Muscle of leg (tissue), 11 donors: ENCODE measurements around the gene ACOX1. TPM values are rescaled to one million over a fixed set of nuclear protein-coding genes. Genes with fewer than 3 reads are reported as not detected.

Experiments
- DNase-seq: peaks from one replicate; pipeline ENCODE4 v3.0.0; 2013
- H3K27ac ChIP-seq: one replicate; pipeline ENCODE4 v1.5.1; 2013; ENCODE audit warnings: mild to moderate bottlenecking, low read length, control low read depth
- H3K27me3 ChIP-seq: one replicate; pipeline ENCODE4 v1.6.1; 2013; ENCODE audit warnings: low read length; ENCODE audit not compliant: control insufficient read depth, insufficient read depth
- H3K36me3 ChIP-seq: one replicate; pipeline ENCODE4 v1.6.1; 2013; ENCODE audit warnings: low read length; ENCODE audit not compliant: control insufficient read depth, insufficient read depth
- H3K4me1 ChIP-seq: one replicate; pipeline ENCODE4 v1.6.1; 2013; ENCODE audit warnings: low read length; ENCODE audit not compliant: control insufficient read depth, insufficient read depth
- H3K4me3 ChIP-seq: one replicate; pipeline ENCODE4 v1.5.1; 2013; ENCODE audit warnings: low read length, control low read depth
- H3K9me3 ChIP-seq: replicated peaks from 2 replicates; pipeline ENCODE4 v1.6.1; 2013; ENCODE audit warnings: low read depth, low read length; ENCODE audit not compliant: control insufficient read depth
- WGBS: methylation state at CpG from one replicate; pipeline ENCODE4 v1.1.5; 2013; ENCODE audit warnings: missing lambda C conversion rate; ENCODE audit not compliant: insufficient coverage; 5-methylcytosine and 5-hydroxymethylcytosine counted together
- polyA plus RNA-seq, 8 donors: library from polyadenylated mRNA; unstranded; fragments of 120-200 nt; gene quantifications; one replicate each; pipeline versions ENCODE4 v1.2.1 to v1.2.3, GENCODE V29; 2013; ENCODE audit warnings: inconsistent platforms in 1 of 8, low replicate concordance in 1 of 8; ENCODE audit not compliant: insufficient read length in 8 of 8, insufficient read depth in 1 of 8
- total RNA-seq: library from RNA; stranded (reverse); fragments of 120-200 nt; gene quantifications from one replicate; pipeline ENCODE4 v1.2.4, GENCODE V29; 2013

ACOX1 gene
- total and polyA plus RNA-seq, 9 donors, result 14.6 to 23.2 (median 18.8) TPM

DNA sequence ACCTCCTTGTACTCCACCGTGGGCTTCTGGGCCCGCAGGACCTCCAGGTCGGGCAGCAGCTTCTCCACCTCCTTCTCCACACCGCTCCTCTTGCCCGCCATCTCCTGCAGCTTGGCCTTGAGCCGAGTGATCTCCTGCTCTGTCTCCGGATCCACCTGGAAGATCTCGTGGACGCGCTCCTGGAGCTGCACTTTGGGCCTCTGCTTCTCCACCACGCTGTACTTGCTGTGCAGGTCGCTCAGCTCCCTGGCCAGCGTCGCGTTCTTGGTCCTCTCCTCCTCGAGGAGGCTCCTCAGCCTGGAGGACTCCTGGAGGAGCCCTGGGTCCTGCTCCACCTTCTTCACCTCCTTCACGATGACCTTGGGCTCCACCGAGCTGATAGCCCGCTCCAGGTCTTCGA, 30.5 kb upstream of the ACOX1 start:
- Histone ChIP-seq H3K27me3 (no peaks in the 10 kb centered on the region), H3K4me1 (peaks cover 30% of the 10 kb centered on the region), H3K9me3 (no peaks in the 10 kb centered on the region), H3K36me3 (no peaks in the 10 kb centered on the region), H3K27ac (no peak overlapping the region), H3K4me3 (no peak overlapping the region)
- no peak for DNase-seq
- WGBS, result 92% methylated on average over 20 of the region's 20 CpGs

GRCh38 chr17:76008630-76009425, 29.9 kb upstream of the ACOX1 start:
- Histone ChIP-seq H3K27me3 (no peaks in the 10 kb centered on the region), H3K36me3 (no peaks in the 10 kb centered on the region), H3K4me3 (no peak overlapping the region), H3K27ac (no peak overlapping the region), H3K4me1 (peaks cover 25% of the 10 kb centered on the region), H3K9me3 (no peaks in the 10 kb centered on the region)
- 94% methylated on average over 47 of the region's 56 CpGs for WGBS
- no peak for DNase-seq

GRCh38 chr17:76008208-76008607, 29.2 kb upstream of the ACOX1 start:
- no peak for DNase-seq
- no peaks in the 10 kb centered on the region for H3K9me3 ChIP-seq
- peaks cover 22% of the 10 kb centered on the region for H3K4me1 ChIP-seq
- no peak overlapping the region for H3K27ac ChIP-seq
- no peaks in the 10 kb centered on the region for H3K27me3 ChIP-seq
- H3K36me3 ChIP-seq, result peaks cover 3% of the 10 kb centered on the region
- no peak overlapping the region for H3K4me3 ChIP-seq
- whole genome bisulfite sequencing, result 89% methylated on average over 34 of the region's 36 CpGs

GRCh38 chr17:76007850-76008165, 28.8 kb upstream of the ACOX1 start:
- H3K9me3 ChIP-seq, result no peaks in the 10 kb centered on the region
- no peak overlapping the region for H3K4me3 ChIP-seq
- H3K27ac ChIP-seq, result no peak overlapping the region
- DNase-seq, result no peak
- H3K27me3 ChIP-seq, result no peaks in the 10 kb centered on the region
- H3K4me1 ChIP-seq, result peaks cover 22% of the 10 kb centered on the region
- 85% methylated on average over 13 of the region's 16 CpGs for WGBS
- H3K36me3 ChIP-seq, result peaks cover 4% of the 10 kb centered on the region

GRCh38 chr17:76007131-76007849, 28.3 kb upstream of the ACOX1 start:
- no peaks in the 10 kb centered on the region for H3K9me3 ChIP-seq
- no peak for DNase-seq
- peaks cover 5% of the 10 kb centered on the region for H3K36me3 ChIP-seq
- H3K4me3 ChIP-seq, result no peak overlapping the region
- no peaks in the 10 kb centered on the region for H3K27me3 ChIP-seq
- WGBS, result 88% methylated on average over 39 of the region's 39 CpGs
- H3K27ac ChIP-seq, result no peak overlapping the region
- peaks cover 22% of the 10 kb centered on the region for H3K4me1 ChIP-seq

GRCh38 chr17:76005263-76006149, 26.5 kb upstream of the ACOX1 start:
- Histone ChIP-seq H3K27me3 (no peaks in the 10 kb centered on the region), H3K36me3 (peaks cover 16% of the 10 kb centered on the region), H3K9me3 (no peaks in the 10 kb centered on the region), H3K27ac (peak overlapping the region; percentile 77), H3K4me3 (no peak overlapping the region), H3K4me1 (peaks cover 22% of the 10 kb centered on the region)
- WGBS, result 25% methylated on average over 11 of the region's 16 CpGs
- peak; percentile 95 for DNase-seq

DNA sequence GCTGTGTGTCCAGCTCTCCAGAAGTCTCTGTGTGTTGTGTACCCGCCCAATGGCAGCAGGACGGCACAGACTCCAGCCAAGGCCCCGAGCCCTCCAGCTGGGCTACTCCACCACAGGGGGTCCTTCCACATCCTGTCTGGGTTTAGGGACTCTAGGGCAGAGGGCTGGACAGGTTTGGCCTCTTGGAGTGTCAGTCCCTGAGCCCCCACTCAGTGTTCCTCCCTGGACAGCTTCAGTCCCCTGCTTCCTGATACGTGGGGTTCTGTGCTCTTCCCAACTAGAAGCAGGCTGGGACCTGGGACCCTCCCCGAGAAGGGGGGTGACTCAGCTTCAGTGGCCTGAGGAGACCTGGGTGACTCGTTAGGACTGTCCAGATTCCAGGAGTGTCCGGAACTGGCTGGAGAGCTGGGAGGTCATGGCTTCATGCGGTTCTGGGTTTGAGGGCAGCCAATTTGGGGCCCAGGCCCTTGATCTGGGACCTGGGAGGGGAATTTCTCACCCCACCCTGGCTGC, 25.8 kb upstream of the ACOX1 start:
- Histone ChIP-seq H3K27ac (peak overlapping the region; percentile 77), H3K4me3 (no peak overlapping the region), H3K9me3 (no peaks in the 10 kb centered on the region), H3K4me1 (peaks cover 22% of the 10 kb centered on the region), H3K36me3 (peaks cover 21% of the 10 kb centered on the region), H3K27me3 (no peaks in the 10 kb centered on the region)
- WGBS, result 54% methylated on average over 6 of the region's 8 CpGs
- no peak for DNase-seq

GRCh38 chr17:76003915-76004314, 24.9 kb upstream of the ACOX1 start:
- H3K27me3 ChIP-seq, result no peaks in the 10 kb centered on the region
- H3K4me3 ChIP-seq, result no peak overlapping the region
- no peak overlapping the region for H3K27ac ChIP-seq
- 80% methylated on average over 6 of the region's 6 CpGs for whole genome bisulfite sequencing
- peaks cover 21% of the 10 kb centered on the region for H3K36me3 ChIP-seq
- H3K4me1 ChIP-seq, result peaks cover 22% of the 10 kb centered on the region
- no peaks in the 10 kb centered on the region for H3K9me3 ChIP-seq
- DNase-seq, result no peak

DNA sequence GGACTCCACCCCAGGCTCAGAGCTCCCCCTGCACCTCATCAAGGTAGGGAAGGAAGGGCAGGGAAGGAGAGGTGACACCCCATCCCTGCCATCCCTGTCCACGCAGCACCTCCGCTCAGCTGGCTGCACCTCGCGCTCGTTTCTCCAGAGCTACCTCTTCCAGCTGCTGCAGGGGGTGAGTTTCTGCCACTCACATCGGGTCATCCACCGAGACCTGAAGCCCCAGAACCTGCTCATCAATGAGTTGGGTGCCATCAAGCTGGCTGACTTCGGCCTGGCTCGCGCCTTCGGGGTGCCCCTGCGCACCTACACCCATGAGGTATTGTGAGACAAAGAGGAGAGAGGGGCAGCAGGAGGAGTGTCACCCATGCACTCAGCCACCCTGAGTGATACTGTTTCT, 23.1 kb upstream of the ACOX1 start:
- H3K4me1 ChIP-seq, result peaks cover 26% of the 10 kb centered on the region
- H3K27me3 ChIP-seq, result no peaks in the 10 kb centered on the region
- H3K27ac ChIP-seq, result no peak overlapping the region
- whole genome bisulfite sequencing, result 95% methylated on average over 10 of the region's 12 CpGs
- no peak for DNase-seq
- no peak overlapping the region for H3K4me3 ChIP-seq
- H3K9me3 ChIP-seq, result no peaks in the 10 kb centered on the region
- H3K36me3 ChIP-seq, result peaks cover 21% of the 10 kb centered on the region
